HPDE6-E6E7 (cell line): ENCODE results near the gene NFIC.
"Not testable (repeated sequence)": the region's sequence is repeated elsewhere in the genome, so short reads cannot be mapped to it uniquely, and the experiment has no call there.

ENCODE experiments used
- DNase-seq: peaks from one replicate; pipeline ENCODE4 v3.0.0; 2011; ENCODE audit warnings: missing footprints; ENCODE audit errors: extremely low spot score

NFIC gene

DNA sequence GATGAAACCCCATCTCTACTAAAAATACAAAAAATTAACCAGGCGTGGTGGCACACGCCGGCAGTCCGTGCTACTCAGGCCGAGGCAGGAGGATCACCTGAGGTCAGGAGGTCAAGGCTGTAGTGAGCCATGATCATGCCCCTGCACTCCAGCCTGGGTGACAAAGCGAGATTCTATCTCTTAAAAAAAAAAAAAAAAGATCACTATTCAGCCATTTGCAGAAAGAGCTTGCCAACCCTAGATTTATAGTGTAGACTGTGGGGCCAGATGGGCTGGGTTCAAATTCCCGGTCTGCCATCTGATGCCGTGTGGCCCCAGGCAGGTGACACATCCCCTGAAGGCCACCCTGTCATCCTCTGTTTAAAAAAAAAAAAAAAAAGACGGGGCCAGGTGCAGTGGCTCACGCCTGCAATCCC lies 85.1 kb downstream of the NFIC start:
- no peak for DNase-seq

GRCh38 chr19:3452171-3452941 lies 86.0 kb downstream of the NFIC start:
- no peak for DNase-seq

DNA sequence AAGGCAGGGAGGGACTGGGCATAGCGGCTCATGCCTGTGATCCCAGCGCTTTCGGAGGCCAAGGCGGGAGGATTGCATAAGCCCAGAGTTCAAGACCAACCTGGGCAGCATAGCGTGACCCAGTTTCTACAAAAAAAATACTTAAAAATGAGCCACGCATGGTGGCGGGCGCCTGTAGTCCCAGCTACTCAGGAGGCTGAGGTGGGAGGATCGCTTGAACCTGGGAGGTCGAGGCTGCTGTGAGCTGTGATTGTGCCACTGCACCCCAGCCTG lies 86.5 kb downstream of the NFIC start:
- not testable (repeated sequence) for DNase-seq

- DNase-seq = no peak
Observed at GRCh38 chr19:3453840-3454239, 87.5 kb downstream of the NFIC start.

DNA sequence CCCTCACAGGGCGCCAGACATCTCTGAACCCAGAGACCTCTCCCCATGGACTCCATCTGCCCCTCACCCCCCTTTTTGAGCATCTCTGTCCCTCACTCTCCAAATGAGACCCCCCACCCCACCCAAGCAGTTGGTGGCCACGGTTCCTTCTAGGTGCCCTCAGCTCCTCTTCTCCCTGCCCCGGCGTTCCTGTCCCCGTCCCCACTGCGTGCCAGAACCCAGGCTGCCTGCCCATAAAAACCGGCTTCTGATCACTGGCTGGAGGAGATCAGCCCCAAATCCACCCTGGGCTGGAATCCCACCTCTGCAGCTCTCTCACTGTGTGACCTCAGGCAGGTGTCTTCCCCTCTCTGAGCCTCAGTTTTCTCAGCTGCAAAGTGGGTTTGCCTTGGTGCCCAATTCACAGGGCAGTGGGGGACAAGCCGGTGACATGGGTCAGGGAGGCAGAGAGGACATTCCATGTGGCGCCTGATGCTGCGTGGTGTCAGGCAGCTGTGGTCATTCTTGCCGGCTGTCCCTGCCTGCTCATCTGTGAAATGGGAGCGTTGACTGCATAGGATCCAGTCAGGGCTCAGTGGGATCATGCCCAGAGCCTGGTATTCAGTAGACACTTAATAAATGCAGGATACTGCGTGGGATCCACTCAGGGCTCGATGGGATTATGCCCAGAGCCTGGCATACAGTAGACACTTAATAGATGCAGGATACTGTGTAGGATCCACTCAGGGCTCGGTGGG lies 88.4 kb downstream of the NFIC start:
- no peak for DNase-seq

DNA sequence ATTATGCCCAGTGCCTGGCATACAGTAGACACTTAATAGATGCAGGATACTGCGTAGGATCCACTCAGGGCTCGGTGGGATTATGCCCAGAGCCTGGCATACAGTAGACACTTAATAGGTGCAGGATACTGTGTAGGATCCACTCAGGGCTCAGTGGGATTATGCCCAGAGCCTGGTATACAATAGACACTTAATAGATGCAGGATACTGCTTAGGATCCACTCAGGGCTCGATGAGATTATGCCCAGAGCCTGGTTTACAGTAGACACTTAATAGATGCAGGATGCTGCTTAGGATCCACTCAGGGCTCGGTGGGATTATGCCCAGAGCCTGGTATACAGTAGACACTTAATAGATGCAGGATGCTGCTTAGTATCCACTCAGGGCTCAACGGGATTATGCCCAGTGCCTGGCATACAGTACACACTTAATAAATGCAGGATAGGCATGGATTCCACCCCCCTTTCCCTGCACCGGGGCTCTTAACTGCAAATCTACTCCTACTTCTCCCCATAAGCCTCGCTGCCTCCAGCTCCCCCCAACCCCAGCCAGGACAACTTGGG lies 89.1 kb downstream of the NFIC start:
- DNase-seq = no peak

DNA sequence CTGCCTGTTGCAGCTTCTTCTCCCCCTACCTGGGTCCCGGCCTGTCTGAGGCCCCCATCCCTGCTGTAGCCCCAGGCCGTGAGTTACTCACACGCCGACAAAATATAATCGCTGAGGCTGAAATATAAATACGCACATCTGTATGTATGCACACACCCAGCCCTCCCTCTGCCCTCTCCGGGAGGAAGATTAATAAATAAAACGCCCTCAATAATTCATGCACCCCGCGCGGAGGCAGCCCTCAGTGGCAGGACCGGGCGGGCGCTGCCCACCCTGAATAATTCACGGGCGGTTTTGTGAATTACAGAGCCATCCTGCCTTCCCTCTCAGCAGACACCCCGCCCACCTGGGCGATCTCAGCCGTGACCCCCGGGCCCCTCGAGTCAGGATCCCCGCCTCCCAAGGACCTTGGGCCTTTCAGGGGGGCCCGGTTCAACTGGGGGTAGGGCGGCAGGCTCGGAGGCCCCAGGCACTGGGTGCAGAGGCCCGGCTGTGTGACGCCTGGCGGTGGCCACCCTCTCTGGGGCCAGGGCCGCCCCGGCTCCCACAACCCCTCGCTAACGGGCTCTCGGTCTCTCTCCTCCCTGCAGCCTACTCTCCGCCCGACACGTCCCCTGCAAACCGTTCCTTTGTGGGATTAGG lies 89.7 kb downstream of the NFIC start:
- DNase-seq = no peak

- DNase-seq = no peak
Observed at GRCh38 chr19:3456925-3457527, 90.6 kb downstream of the NFIC start.

DNA sequence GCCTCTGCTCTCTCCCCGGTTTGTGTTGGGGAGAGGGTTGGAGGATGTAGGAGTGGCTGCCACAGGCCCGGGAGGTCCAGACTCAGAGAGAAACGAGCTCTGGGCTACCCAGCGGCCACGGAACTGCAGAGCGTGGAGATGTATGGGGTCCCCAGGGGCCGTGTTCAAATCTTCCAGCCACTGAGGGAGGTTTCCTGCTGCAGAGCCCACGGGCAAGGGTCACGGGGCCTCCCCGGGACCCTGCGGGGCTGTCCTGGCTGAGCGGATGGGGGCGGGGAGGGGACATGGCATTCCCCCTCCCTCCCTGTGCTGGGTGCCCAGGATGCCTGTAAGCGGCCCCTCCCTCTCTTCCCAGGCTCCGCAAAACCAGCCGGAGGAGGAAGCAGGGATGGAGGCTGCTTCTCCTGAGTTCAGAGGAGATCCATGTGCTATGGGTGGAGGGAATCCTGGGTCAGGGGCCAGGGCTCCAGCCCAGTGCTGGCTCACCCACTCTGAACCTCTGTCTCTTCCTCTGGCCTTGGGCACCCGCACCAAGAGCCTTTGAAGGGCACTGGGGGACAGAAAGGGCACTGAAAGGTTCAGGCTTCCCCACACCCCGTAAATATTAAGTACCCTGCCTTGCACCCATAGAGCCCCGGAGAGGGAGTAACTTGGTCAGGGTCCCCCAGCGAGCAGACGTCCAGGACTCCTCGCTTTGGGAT lies 91.3 kb downstream of the NFIC start:
- DNase-seq = no peak

DNA sequence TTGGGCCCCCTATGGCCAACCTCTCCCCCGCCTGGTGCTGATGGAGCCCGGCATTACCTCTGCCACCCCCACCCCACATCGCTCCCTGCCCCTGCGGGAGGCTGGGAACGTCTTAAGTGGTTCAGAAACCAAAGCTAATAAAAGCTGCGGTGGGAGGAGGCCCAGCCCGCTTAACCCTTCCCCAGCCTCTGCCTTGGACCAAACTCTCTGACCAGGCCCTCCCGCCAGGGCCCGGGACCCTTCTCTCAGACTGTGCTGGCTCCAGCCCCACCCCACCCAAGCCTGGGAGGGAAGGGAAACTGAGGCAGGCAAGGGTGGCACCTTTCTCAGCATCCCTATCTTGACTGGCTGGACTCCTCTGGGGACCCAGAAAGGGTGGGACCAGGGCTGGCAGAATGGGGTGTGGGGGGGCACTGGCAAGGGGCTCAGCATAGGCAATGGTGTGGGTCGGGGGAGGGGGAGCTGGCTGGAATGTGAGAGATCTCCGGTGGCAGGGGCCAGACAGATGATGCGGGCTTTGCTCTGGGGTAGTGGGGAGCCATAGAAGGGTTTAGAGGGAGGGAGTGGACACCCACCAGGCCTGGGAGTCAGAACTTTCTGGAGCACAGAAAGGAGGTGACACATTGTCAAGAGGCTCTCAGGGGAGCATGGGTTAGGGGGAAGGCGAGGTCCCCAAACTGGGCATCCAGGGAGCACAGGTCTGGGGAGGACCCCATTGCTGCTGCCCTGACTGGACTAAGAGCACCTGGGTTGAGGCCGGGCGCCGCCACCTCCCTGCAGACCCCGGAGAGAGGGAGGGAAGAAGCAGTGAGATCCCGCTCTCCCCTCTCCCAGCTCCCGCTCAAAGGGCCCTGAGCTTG lies 92.1 kb downstream of the NFIC start:
- no peak for DNase-seq

- no peak for DNase-seq
Observed at GRCh38 chr19:3459089-3459881, 92.9 kb downstream of the NFIC start.

DNA sequence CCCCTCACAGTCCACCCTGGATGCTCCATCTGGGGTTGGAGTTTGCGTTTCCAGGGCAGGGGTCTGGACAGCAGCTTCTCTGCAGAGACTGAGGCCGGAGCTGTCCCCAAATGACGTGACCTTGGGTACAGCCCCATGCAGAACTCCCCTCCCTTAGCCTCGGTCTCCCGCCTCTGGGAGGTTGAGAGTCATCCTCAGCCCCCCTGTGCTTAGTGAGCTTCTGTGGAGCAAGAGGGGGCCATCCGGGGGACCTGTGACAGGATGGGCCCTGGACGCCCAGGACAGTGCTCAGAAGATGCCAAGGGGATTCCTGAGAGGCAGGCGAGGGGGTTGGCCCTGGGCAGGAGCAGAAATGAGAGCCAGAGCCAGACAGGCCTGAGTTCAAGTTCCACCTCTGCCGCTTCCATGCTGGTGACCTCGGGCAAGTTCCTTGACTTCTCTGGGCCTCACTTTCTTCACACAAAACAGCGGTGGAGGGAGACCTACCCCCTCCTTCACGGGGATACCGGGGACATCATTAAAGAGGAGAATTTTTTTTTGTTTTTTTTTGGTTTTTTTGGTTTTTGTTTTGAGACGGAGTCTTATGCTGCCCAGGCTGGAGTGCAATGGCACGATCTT lies 93.7 kb downstream of the NFIC start:
- no peak for DNase-seq

DNA sequence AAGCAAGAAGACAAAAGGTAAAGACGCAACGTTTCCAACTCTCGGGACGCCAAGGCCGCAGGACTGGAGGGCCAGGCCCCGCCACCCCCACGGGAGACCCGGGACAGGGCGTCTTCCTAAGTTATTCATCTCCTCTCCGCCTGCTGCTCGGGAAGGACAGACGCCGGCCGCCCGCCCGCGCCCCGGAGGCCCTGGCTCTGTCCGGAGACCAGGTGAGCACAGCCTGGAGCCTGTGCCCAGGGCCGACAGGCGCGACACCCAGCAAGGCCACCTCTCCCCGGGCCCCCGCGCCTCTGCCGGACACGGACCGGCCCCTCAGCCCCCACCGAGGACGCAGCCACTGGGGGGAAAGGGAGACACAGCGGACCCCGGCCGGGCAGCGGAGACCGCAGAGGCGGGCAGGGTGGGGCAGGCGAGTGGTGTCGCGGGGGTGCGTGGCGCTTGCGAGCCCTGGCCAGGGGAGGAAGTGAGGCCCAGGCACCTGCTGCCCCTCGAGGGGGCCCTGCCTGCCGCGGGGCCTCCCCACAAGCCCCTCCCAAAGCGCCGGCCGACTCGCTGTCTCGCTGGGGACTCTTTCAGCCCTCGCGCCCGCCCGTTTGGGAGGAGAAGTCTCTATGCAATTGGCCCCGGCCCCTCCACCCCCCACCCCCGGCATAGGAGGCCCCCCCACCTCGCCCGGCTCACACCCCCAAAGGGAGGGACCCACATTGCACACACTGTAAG lies 96.8 kb downstream of the NFIC start:
- DNase-seq = no peak

DNA sequence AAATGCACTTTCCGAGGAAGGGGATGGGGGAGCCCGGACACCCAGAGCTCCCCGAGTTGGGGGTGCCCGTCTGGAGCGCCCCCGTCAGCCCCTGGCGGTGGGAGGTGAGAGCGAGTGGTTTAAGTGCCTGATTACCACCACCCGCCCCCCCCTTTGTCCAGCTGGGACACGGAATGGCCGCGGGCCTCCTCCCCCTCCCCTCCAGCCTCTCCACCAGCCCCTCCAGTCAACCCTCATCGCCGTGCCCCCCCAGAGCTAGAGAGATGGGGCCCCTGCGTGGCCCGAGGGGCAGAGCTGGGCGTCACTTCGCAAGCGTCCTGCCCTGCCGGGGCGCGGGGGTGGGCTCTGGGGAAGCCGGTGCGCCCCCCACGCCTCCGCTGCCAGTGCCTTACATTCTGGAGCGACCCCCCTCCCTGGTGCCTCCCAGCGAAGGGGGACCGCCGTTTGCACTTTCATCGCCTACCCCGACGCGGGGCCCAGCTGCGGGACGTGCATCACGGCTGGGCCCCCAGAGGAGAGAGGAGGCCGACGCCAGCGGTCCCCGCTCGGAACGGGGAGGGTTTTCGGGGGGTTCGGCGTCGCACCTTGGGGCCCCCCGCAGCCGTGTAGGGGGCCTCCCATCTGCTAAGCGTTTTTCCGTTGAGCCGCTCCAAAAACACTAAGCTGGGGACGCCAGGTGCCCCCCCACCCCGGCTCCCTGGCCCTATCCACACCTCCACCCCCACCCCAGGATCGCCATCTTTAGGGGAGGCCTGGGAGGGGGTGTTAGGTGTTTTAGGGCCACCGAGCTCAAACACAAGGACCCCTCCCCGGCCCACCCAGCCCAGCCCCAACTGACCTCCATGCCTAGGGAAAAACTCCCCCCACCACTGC lies 97.6 kb downstream of the NFIC start:
- DNase-seq = no peak

DNA sequence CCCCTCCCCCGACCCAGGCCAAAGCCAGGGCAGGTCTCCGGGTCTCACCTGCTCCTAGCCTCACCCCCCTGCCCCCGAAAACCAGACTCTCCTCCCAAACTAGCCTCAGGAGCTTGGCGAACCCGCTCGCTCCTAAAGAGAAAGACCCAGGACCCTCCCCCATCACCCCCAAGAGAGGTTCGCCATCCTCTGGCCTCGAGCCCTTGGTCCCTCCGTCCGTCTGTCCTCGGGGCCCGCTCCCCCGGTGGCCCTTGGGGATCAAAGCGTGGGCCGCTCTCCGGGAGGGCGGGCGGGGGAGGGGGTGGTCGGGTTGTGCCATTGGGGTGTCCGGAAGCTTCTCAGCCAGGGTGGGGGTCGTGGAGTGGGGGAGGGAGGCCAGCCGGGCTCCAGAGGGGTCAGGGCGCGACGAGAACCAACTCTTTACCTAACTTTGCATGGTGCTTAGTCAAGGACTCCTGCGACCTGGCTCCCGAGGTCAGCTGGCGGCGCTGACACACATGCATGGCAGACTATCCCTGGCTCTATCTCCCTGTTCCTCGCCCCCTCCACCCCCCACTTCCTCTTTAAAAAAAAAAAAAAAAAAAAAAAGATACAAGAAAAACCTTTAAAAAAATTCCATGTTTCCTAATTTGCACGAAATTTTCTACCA lies 98.3 kb downstream of the NFIC start:
- DNase-seq = no peak

DNA sequence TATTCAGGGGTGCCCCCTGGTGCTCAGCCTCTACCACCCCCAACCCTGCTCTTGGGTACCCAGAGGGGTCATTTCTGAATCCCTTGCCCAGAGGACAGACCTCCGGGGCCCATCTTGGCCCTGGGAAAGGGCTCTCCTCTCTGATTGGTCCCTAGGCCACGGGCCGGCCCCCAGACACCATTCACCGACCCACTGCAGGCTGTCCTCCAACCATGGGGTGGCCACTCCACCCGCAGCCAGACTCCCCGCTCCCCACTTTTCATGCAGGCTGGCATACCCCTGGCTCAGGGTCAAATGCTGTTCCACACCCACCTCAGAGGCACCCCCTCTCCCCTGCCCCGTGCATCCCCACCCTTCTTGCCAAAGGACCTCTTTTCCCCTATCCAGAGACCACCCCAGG lies 99.2 kb downstream of the NFIC start:
- DNase-seq = no peak

DNA sequence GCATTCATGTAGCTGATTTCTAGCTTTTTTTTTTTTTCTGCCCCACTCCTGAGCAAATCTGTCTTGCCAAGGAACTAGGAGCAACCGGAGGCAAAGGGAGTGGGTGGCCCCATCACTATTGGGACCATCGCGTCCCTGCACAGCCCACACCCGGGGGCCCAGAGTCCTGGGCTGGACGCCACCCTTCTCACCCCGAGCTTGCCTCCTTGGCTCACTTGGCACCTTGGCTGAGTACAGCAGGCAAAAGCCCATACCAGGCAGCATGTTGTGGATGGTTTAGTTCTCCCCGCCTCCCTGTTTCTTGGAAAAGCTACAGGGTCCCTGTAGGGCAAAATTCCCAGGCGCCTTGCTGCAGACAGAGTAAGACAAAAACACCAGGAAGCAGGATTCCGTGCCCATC lies 100.3 kb downstream of the NFIC start:
- DNase-seq = no peak
